HG02973 (cell line): Measurements from ENCODE around the gene FUT4.
"Not testable (repeated sequence)": the region's sequence is repeated elsewhere in the genome, so short reads cannot be mapped to it uniquely, and the experiment has no call there.

Experiments
- ATAC-seq: cut with Tn5 transposase; IDR thresholded peaks from one replicate; pipeline ENCODE4 v1.9.1; 2021; ENCODE audit warnings: moderate library complexity; ENCODE audit not compliant: unreplicated experiment

FUT4 gene

DNA sequence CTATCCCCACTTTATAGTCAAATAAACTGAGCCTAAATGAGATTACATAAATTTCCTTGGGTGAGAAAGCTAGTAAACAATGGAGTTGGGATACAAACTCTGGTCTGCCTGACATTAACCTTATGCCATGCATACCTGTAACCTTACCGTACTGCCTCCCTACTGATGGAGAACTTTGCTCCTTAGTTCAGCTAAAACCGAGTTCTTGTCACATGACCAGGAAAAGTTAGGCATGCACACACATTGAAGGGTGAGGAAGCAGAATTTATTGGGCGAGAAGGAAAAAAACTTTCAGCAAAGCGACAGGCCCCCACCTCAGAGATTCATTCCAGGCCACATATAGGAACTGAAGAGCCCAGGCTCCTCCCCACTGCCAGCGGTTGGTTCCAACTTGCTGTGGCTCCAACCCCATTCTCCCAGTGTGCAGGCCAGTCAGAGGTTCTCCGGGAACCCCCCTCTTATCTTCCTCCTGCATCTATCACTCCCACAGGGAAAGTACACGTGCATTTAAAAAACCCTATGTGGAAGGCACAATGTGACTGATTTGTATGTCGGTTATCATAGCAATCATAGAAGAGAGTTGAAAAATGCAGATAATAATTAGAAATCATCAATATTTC, 20.2 kb downstream of the FUT4 start:
- no peak for ATAC-seq

GRCh38 chr11:94567181-94567670, 23.5 kb downstream of the FUT4 start, which contains the start of gene PIWIL4:
Gene PIWIL4 (plus strand): TSS chr11:94567368. CDS start chr11:94567519, 151 bp downstream.
- ATAC-seq = no peak

- no peak for ATAC-seq
Observed at GRCh38 chr11:94568200-94568599, 24.5 kb downstream of the FUT4 start.

GRCh38 chr11:94568717-94569116, 25.0 kb downstream of the FUT4 start:
- no peak for ATAC-seq

GRCh38 chr11:94572975-94573374, 29.3 kb downstream of the FUT4 start:
- ATAC-seq = not testable (repeated sequence)

GRCh38 chr11:94574193-94574961, 30.7 kb downstream of the FUT4 start:
- no peak for ATAC-seq

DNA sequence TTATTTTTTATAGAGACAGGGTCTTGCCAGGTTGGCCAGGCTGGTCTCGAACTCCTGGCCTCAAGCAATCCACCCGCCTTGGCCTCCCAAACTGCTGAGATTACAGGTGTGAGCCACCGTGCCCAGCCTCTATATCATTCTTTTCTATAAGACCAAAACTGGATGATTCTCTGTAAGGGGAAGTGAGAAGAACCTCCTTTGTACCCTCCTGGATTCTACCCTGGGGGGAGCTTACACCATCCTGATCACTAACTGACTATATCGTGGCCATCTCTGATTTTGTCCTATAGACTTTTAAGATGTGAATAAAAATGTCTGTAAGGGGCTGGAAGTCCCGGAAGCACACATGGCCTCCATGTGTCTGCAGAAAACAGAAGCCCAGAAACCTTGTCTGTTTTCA, 32.6 kb downstream of the FUT4 start:
- ATAC-seq = no peak

- ATAC-seq = no peak
Observed at GRCh38 chr11:94577841-94578240, 34.1 kb downstream of the FUT4 start.

DNA sequence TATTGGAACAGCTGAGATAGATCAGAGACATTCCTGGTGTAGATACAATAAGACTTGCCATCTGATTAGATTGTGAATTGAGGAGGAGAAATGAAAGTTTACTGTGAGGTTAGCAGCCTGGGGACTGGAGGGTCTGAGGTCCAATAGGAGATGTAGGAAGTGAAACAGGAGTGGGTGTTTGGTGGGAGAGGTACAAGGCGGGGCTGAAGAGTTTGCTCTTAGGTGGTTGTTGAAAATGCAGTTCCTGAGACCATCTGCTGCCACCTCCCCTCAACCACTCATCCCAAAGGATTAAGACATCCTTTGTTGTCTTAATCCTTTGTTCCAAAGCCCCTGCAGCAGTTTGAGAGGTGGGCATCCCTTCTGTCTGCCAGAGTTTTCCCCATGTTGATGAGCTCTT, 38.2 kb downstream of the FUT4 start:
- peak; percentile 77 for ATAC-seq

DNA sequence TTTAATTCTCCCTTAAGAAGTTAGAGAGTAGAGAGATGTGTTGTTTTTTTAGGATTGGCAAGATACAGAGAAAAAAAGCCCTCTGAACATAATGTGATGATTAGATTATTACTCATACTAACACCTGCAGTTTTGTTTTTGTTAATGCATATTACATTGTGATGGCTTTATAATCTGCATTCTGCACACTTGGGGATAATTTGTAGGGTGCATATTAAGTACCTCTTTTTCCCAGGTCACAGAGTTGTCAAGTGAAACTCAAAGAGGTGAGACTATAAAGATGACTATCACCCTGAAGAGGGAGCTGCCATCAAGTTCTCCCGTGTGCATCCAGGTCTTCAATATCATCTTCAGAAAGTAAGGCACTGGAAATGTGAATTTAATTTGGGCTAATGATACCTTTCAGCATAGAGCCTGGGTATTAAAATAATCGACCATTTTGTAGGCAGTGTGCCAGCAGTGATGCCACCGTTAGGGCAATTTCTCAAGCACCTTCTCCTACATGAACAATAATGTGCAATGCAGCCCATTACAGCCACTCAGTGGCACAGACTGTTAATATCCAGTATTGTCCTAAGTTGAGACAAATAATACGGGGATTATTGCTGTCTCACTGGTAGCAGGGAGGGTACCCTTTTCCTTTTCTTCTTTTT, 39.6 kb downstream of the FUT4 start:
- no peak for ATAC-seq

- peak; percentile 38 for ATAC-seq
Observed at GRCh38 chr11:94583866-94584500, 40.3 kb downstream of the FUT4 start.

GRCh38 chr11:94584978-94585377, 41.3 kb downstream of the FUT4 start:
- no peak for ATAC-seq

- no peak for ATAC-seq
Observed at GRCh38 chr11:94585399-94585798, 41.7 kb downstream of the FUT4 start.

- no peak for ATAC-seq
Observed at GRCh38 chr11:94586546-94586945, 42.8 kb downstream of the FUT4 start.

DNA sequence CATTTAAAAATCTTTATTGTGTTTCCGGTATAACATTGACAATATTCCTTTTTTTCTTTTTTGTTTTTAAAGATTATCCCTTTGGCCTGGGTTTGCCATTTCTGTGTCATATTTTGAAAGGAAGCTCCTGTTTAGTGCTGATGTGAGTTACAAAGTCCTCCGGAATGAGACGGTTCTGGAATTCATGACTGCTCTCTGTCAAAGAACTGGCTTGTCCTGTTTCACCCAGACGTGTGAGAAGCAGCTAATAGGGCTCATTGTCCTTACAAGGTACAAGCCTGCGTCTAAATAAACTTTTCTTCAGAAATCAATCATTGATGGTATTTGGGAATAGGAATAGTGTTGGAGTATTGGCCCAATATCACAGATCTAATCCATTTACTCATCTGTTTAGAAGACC, 43.3 kb downstream of the FUT4 start:
- ATAC-seq = no peak

GRCh38 chr11:94588366-94588942, 44.7 kb downstream of the FUT4 start:
- ATAC-seq = no peak

GRCh38 chr11:94590352-94591041, 46.8 kb downstream of the FUT4 start:
- no peak for ATAC-seq

DNA sequence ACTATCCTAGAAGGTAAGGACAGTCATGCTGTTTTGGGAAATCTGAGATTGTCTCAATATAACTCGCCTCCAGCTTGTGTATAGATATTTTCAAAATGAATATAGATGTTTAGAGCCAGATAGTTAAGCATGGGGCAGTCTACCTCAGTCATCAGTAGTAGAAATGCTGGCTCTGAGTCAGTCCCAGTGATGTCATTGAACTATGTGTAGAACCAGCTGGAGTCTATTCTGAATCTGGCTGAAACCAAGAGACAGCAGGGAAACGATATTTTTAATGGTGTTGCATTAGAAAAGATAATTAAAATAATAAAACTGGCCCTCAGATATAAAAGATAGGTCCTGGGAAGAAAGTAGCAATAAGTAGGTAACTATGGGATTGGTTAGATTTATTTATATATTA, 49.3 kb downstream of the FUT4 start:
- ATAC-seq = peak; percentile 83

DNA sequence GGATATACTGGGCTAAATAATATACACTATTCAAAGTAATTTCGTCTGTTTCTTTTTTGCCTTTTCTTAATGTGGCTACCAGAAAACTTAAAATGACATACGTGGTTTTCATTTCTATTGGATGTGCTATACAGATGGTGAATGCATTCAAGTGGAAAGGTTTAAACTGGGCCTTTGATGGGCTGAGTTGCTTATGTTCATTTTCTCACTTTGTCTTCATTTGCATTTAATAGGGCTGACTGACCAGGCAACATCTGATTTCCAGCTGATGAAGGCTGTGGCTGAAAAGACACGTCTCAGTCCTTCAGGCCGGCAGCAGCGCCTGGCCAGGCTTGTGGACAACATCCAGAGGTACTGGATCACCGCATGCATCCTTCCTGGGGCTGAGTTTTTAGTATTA, 51.4 kb downstream of the FUT4 start:
- no peak for ATAC-seq

- ATAC-seq = no peak
Observed at GRCh38 chr11:94597896-94598295, 54.2 kb downstream of the FUT4 start.
